DLD1 (cell line): ENCODE measurements around the gene ATP6AP1.
"Not testable (repeated sequence)": the region's sequence is repeated elsewhere in the genome, so short reads cannot be mapped to it uniquely, and the experiment has no call there.

Experiments
- in situ Hi-C: cut with HindIII; loops from 2 replicates; pipeline ENCODE4 v1.10.0; 2017; ENCODE audit warnings: low sequenced_read_pairs

The ATP6AP1 gene

GRCh38 chrX:154428176-154429171 lies at the start of gene ATP6AP1:
Gene ATP6AP1 (plus strand): TSS chrX:154428677. CDS start chrX:154428693, 16 bp downstream.
- in situ Hi-C loops = no loop called here

GRCh38 chrX:154378799-154379568 lies 49.5 kb upstream of the ATP6AP1 start, which contains the start of gene EMD:
Gene EMD (plus strand): TSS chrX:154379295. CDS start chrX:154379485, 190 bp downstream.
- in situ Hi-C loops = no loop called here

DNA sequence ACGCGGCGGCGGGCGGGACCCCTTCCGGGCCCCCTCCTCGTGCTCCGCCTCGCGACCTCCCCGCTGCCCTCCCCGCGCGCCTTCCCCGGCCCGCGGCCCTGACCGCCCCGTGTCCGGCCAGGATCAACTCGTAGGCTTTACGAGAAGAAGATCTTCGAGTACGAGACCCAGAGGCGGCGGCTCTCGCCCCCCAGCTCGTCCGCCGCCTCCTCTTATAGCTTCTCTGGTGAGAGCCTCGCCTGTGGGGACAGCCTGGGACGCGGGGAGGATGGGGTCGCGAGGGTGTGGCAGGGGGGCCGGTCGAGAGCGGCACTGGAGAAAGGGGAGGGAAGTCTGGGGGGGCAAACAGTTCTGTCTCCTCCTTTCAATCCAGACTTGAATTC lies 48.9 kb upstream of the ATP6AP1 start:
- in situ Hi-C loops = no loop called here

- in situ Hi-C loops = no loop called here
These were observed 48.3 kb upstream of the ATP6AP1 start for GRCh38 chrX:154380153-154380552.

DNA sequence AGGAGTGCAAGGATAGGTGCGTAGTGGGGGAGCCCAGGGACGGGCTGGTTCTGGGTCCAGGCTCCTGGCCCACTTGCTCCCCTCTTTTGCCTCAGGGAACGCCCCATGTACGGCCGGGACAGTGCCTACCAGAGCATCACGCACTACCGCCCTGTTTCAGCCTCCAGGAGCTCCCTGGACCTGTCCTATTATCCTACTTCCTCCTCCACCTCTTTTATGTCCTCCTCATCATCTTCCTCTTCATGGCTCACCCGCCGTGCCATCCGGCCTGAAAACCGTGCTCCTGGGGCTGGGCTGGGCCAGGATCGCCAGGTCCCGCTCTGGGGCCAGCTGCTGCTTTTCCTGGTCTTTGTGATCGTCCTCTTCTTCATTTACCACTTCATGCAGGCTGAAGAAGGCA lies 47.7 kb upstream of the ATP6AP1 start:
- in situ Hi-C loops = no loop called here

- in situ Hi-C loops = no loop called here
These were observed 47.2 kb upstream of the ATP6AP1 start for GRCh38 chrX:154381271-154381670.

DNA sequence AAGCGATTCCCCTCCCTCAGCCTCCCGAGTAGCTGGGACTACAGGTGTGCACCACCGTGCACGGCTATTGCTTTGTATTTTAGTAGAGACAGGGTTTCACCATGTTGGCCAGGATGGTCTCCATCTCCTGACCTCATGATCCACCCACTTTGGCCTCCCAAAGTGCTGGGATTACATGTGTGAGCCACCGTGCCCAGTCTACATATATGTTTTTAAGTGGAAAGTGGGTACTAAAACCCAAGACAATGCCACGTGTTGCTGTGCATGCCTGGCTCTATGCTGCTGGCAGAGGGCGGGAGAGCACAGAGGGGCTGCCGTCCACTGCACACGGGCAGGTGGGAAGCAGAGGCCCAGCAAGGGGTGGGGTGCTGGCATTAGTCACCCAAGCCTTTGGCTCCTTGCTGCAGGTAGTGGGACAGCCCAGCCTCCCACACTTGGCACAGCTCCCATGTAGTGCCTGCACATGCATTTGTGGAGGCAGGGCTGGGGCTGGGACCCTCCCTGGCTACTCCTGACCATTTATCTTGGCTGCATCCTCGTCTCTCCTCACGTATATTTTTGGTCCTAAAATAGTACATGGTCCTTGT lies 45.9 kb upstream of the ATP6AP1 start:
- in situ Hi-C loops = no loop called here

DNA sequence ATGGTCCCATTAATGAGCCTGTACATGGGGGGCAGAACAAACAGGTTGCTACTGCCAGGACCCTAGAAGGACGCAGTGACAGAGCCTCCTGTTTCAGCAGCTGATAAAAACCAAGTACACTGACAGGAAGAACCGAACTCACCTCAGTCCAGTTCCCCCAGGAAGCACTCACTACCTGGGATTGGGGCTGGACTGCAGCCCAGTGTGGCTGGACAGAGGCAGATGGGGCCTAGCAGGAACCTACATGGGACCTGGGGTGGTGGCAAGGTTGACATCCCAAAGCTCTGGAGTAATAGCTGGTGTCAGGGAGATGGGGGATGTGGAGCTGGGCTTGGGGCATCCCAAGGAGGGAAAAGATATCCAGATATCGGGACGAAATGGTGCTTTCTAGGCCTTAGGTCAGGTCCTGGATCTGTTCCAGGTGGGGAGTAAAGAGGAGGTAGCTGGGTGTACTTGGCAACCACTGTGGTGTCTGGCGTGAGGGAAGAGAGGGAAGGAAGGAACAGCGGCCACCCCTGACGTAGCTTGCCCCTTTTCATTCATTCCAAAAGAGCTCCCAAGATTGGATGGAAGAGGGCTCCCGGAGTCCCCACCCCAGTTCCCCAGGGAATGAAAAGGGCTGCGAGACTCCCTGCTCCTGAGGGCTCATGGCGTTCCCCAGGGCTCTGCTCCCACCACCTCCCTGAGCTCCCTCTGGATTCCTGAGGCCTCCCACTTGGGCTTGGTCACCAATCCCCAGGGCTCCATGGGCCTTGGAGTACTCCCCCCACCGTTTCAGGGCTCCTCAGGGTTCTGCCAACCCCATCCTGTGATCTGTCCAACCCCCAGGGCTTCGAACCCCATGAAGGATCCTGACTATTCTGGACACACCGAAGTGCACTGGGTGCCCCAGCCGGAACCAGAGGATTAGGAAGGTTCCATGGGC lies 44.9 kb upstream of the ATP6AP1 start:
- in situ Hi-C loops = no loop called here

- in situ Hi-C loops = no loop called here
These were observed 44.1 kb upstream of the ATP6AP1 start for GRCh38 chrX:154384284-154384892.

GRCh38 chrX:154388094-154388493 lies 40.4 kb upstream of the ATP6AP1 start:
- in situ Hi-C loops = not testable (repeated sequence)

DNA sequence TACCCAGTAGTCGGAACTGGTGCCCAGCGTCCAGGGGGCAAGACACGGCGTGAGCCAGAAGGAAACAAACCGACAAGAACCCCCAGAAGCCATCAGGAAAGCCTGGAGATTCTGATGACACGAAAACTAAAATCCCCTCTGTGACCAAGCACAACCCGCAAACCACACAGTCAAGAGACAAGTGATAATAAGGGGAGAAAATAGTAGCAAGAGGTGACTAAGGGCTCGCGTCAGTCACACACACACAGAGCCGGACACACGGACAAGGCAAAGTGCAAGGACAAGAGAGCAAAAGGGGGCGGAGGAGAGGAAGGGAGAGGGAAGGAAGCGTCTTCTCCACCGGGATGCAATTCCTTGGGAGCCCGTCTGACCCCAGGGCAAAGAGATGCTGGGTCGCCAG lies 39.8 kb upstream of the ATP6AP1 start:
- in situ Hi-C loops = not testable (repeated sequence)

DNA sequence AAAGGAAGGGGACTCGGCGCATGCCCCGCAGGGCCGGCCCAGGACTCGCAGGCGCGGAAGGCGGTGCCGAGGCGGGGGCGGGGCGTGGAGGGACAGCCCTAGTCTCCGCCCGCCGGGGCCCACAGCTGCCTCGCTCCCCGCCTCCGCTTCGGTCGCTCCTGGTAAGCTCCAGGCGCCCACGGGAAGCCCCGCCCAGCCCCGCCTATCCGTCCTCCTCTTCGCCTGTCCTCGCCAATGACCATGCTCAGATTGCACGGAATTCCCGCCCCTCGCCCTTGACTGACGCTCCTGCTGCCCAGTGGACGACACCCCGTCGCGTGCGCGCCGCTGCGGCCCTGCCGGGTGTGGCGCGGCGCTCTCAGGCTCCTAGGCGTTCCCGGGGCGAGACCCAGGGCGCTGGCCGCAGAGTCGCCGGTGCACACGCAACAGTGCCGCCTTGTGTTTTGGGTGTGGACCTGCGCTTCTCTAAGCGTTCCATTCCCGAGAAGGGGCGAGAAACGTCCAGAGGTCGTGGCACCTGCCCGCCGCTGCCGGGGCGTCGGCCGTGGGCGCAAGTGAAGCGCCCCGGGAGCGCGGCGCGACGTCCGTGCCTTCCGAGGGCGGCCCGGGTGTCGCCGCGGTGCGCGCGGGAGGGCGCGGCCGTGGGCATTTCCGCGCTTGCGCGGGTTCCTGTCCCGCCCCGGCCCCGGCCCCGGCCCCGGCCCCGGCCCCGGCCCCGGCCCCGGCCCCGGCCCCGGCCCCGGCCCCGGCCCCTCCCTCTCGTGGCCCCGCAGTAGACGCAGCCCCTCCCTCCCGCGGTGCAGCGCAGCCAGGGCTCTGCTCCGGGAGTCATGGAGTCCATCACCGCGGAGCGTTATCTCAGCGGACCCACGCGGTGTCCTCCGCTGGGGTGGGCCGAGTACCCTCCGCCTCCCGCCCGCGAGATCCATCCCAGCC lies 38.4 kb upstream of the ATP6AP1 start:
- in situ Hi-C loops = not testable (repeated sequence)

GRCh38 chrX:154396363-154396762 lies 32.1 kb upstream of the ATP6AP1 start:
- in situ Hi-C loops = not testable (repeated sequence)

DNA sequence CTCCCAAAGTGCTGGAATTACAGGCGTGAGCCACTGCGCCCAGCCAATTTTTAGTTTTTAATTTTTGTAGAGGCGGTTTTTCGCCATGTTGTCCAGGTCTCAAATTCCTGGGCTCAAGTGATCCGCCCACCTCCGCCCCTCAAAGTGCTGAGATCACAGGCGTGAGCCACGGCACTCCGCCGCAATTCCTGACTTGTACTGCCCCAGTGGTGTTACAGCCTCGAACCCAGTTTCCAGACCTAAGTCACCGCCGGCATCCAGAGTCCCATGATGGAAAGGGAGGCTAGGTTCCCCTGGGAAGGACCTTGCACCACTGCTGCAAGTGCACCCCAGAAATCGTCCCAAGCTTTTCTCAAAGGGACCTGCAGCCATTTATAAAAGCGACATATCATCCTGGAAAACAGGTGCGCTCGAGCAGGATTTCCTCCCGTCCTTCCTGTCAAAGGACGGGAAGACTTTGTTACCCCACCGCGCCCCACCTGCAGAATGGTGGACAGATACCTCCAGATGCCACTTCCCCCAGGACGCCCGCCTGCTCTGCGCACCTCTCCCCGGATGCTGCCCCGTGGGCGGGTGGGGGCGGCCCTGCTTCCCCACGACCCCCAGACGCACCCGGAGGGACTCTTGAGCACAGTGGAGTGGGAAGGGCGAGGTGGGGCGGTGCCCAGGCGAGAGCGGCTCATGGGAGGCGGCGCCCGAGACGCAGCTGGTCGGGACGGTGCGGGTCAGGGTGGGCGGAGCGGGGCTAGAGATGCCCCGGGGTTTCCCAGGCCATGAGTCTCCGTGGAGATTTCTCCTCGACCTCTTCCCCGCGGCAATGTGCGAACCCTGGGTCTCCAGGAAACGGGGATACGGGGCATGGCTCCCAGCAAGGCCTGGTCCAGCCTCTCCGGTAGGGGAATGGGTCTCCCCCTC lies 31.2 kb upstream of the ATP6AP1 start:
- in situ Hi-C loops = no loop called here

DNA sequence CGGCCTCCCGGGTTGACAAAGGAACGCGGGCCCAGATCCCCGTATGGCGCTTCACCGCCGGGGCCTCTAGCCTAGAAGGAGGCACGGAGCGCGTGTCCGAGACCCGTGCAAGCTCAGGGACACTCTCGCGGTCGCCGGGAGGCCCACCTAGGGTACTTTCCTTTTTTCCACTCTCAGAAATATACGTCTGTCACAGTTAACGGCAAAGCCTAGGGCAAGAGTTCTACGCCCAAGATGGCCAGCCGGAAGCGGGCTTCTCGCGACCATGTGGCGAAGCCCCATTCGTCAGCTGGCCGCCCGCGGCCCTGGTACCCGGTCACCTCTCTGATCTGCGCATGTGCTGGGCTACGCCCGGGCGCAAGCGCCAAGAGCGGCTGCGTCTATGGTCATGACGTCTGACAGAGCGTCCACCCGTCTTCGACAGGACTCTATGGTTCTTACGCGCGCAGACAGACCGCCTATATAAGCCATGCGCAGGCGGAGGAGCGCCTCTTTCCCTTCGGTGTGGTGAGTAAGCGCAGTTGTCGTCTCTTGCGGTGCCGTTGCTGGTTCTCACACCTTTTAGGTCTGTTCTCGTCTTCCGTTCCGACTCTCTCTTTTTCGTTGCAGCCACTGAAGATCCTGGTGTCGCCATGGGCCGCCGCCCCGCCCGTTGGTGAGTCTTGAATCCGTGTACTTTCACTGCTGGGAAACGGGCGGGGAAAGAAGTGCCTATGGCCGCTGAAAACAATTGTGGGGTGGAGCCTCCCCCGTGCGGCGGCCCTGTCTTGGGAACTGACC lies 30.4 kb upstream of the ATP6AP1 start, which contains the start of gene RPL10:
Gene RPL10 (plus strand): TSS at position 490 of the 780 bp plus-strand sequence. CDS start 143 bp downstream, at position 633.
- in situ Hi-C loops = no loop called here

GRCh38 chrX:154398668-154399526 lies 29.6 kb upstream of the ATP6AP1 start:
- in situ Hi-C loops = no loop called here
